Hematopoietic multipotent progenitor cell treated with erythropoietin and hydrocortisone succinate and interleukin-3 and kit ligand, for 8 days (in vitro differentiated cells): Measurements from ENCODE around the gene RXFP1.

Source experiments
- DNase-seq: peaks from one replicate; pipeline ENCODE4 v3.0.0-alpha.2; 2015

RXFP1 gene

DNA sequence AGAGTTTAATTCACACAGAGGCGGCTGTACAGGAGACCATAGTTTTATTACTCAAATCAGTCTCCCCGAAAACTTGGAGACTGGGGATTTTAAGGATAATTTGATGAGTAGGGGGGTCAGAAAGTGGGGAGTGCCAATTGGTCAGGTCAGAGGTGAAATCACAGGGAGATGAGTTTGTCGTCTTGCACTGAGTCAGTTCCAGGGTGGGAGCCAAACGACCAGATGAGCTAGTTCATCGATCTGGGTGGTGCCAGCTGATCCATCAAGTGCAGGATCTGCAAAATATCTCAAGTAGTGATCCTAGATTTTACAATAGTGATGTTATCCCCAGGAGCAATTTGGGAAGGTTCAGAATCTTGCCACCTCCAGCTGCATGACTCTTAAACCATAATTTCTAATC, 154.4 kb downstream of the RXFP1 start:
- no peak for DNase-seq

GRCh38 chr4:158678767-158679166, 157.1 kb downstream of the RXFP1 start:
- no peak for DNase-seq

GRCh38 chr4:158681629-158682028, 159.9 kb downstream of the RXFP1 start:
- no peak for DNase-seq

DNA sequence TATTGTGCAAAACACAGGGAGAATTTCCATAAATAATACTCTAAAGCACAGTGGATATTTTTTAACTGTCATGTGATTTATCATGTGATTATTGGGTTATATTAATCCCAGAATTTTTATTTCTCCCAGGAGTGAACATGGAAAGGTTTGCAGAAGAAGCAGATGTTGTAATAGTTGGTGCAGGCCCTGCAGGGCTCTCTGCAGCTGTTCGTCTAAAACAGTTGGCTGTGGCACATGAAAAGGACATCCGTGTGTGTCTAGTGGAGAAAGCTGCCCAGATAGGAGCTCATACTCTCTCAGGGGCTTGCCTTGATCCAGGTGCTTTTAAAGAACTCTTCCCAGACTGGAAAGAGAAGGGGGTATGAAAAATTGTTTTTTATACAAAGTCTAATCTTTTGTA, 160.4 kb downstream of the RXFP1 start:
- no peak for DNase-seq

DNA sequence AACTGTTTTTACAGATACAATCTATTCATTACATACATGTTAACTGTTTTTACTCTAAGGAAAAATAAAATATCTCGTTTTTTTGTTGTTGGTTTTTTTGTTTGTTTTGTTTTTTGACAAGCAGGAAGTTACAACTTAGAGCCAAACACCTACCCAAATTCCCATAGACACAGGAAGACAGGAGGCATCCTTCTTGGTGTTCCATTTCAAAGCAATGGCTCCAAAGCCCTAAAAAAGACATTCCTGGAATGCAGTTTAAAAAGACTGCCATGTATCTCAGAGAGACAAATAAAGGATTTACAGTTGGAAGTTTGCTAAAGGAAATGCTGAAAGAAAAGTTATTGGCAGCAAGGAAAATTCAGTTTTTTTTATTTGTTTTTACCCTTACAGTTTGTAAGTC, 167.1 kb downstream of the RXFP1 start:
- DNase-seq: no peak
